ENCODE results near the gene ZNF620.

GRCh38 chr3:40468018-40468417 lies 37.8 kb upstream of the ZNF620 start:
- no peak for TF ChIP-seq EZH2 (IDR thresholded peaks at IDR 0.05; ENCODE audit: insufficient read depth, poor library complexity, severe bottlenecking)
- no peak for TF ChIP-seq EZH2phosphoT487 (IDR thresholded peaks at IDR 0.05; ENCODE audit: insufficient read depth, low read depth)

Data from GM23248 (cell line).